HG03558 (cell line): ENCODE results near the gene CENPM.
"Not testable (repeated sequence)": the region's sequence is repeated elsewhere in the genome, so short reads cannot be mapped to it uniquely, and the experiment has no call there.

ENCODE experiments used
- ATAC-seq: cut with Tn5 transposase; IDR thresholded peaks from one replicate; pipeline ENCODE4 v1.9.1; 2021; ENCODE audit warnings: moderate number of reproducible peaks; ENCODE audit not compliant: unreplicated experiment; ENCODE audit errors: extremely low read depth

Gene CENPM

DNA sequence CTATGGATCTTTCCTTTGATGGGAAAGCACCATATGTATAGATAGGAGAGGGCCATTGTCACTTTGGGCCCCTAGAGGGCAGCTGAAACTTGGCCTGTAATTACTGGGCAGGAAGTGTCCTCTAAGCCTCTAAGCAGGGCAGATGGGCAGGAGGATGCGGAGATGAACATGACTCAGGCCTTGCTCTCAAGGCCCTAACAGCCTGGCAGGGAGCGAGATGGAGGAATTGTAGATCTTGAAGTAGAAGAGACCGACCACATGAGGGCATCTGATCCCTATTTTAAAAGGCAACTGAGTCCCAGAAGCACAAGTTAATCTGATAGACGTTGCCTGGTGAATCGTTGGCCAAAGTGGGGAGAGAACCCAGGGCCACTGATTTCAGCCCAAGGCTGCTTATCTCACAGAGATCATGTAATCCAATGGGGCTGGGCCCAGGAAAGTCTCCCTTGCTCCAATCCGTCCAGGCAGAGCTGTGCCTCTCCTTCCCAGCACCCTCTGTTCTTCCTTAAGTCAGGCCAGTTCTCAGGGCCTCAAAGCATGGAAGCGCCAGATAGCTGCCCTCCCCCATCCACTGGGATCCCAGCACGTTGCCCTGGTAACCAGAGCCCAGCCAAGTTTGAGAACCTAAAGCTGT lies 19.8 kb upstream of the CENPM start:
- ATAC-seq = no peak

DNA sequence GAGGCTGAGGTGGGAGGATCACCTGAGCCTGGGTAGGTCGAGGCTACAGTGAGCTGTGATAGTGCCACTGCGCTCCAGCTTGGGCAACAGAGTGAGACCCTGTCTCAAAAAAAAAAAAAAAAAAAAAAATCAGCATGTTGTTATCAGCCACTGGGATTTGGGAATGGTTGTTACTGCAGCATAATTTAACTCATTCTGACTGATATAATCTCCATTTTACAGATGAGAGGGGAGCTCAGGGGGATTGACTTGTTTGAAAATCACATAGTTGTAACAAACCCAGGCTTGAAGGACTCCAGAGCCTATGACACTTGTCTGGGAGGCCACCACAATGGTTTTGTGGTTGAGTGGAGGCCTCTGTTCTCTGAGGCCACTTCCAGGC lies 19.3 kb upstream of the CENPM start:
- ATAC-seq = no peak

DNA sequence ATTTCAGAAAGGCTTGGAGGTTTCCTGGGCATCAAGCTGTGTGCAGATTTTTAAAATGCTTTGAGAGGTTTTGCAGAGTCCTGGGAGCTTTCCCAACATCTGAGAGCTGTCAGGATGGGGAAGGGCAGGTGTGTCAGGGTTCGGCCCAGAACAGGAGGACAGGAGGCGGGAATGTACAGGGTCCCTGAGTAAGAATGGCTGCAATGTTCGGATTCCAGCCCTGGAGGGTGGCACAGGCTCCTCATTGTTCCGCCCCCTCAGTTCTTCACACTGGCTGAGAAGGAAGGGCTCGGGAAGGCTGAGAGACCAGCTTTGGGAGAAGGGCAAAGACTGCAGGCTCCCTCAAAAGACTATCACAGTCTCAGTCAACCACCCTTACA lies 17.1 kb upstream of the CENPM start:
- ATAC-seq = no peak

DNA sequence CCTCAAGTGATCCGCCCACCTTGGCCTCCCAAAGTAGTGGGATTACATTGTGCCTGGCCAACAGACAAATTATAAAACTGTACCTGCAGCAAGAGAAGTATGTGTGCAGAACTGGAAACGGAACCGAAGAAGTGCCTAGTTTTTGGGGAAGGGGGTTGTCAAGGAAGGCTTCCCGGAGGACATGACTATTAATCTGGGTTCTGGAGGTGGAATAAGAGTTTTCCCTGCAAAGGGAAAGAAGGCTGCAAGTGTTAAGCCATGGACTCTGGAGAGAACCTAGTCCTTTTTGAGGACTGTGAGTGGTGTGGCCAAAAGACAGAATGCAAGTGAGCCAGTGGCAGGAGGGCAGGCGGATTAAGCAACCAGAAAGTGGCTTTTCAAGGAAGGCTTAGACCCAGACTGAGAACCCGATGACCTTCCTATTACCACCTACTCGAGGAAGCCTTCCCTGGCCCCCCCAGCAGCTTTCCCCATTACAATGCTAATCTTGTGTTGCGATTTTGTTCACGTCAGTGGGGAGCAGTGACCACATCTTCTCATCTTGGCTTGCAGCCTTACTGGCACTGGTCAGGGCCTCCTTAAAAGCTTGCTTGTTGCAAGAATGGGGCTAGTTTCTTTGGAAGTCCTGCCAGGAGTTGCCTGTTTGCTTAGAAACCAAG lies 16.6 kb upstream of the CENPM start:
- no peak for ATAC-seq

DNA sequence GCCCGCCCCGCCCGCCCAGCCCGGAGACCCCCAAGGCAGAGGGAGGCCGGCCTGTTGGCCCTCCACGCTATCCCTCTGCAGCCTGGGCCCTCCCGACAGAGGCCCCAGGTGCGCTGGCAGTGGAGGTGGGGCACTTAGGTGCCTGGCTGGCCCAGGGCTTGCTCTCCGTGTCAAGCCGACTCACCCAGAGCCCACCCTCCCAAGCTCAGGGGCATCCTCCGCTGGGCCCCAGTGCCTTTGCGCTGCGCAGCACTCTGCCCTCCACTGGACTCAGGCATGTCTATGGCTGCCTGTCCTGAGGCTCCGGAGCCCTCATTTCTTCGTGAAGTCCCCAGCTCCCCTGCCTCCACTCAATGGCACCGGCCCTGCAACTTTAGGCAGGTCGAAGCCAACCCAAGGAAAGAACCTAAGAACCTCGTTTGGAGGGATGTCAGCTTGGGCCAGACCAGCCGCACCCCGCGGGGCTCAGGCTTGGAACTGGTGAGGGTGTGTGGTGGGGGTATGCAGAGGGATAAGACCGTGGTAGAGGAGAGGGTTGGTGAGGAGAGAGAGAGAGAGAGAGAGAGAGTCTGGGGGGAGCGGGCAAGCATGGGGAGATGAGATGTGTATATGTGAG lies 11.1 kb upstream of the CENPM start:
- ATAC-seq = no peak

DNA sequence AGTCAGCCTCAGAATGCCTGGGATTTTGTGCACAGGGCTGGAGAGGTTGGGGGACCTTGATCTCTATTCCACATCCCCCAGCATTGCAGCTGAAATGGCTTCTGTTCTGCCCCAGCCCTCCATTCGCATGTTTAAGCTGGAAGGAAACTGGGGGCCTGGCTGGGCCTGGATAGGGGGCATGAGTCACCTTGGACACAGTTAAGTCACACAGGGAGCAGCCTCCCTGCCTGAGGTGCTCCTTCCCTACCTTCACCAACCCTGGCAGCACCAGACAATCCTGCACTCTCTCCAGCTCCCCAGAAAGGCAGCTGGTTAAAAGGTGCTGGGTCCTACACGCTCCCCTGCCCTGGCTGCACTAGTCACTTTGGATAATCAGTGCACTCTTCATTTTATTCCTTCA lies 5.8 kb upstream of the CENPM start:
- no peak for ATAC-seq

DNA sequence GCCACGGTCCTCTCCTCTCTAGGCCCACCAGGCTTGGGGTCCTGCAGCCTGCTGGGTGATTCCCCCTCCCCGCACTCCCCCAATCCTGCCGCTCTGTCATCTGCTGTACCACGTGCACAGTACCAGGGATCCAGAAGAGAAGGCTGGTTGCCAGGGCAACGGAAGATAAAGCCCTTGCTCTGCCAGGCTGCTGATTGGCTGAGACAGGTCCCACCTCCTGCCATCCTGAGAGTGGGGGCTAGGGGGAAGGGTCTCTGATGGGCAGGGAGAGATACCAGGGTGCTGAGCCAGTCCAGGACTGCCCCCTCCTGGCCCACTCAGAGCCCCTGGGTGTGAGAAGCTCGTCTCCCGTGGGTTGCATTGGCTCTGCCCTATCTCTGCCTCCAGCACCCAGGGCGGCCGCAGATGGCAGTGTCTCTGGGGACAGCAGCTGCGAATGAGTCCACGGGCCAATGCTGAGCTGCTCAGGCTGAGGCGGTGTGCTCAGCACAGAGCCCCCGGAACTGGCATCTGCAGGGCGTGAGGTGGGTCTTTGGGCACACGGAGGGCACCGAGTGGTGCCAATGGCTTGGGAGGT lies 5.0 kb upstream of the CENPM start, which contains the start of gene SMIM45:
Gene SMIM45, plus strand, starts transcription at position 253 of the 577 bp plus-strand sequence.
- ATAC-seq = no peak

DNA sequence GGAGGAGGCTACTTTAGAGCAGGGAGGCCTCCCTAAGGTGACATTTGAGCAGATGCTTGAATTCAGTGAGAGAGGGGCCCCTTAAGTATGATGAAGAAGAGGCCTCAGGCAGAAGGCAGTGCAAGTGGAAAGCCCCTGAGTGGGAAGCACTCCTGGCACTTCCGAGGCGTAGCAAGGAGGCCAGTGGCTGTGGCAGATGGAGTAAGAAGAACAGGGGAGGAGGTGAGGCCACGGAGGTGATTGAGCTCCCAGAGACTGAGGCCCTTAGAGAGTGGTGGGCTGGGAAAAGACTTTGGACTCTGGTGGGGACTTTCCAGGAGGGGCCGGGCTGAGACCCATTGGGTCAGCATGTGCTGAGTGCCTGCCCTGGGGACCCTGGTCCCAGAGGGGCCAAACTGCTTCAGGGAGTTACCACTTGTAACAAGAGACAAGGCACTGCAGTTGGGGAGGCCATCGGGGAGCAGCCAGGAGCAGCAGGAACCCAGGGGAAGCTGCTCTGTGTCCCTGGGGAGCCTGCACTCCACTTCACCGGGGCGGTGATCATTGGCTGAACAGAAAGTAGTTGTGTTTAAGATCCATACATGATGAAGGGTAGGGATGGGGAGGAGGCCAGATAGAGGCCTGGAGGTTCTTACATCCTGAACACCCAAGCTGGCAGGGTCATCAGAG lies 2.5 kb upstream of the CENPM start:
- no peak for ATAC-seq

DNA sequence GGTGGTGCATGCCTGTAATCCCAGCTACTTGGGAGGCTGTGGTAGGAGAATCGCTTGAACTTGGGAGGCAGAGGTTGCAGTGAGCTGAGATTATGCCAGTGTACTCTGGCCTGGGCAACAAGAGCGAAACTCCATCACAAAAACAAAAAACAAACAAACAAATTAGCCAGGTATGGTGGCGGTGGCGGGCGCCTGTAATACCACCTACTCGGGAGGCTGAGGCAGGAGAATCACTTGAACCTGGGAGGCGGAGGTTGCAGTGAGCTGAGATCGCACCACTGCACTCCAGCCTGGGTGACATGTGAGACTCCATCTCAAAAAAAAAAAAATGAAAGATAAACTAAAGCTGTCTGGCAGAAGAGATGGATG lies 2.0 kb upstream of the CENPM start:
- not testable (repeated sequence) for ATAC-seq

DNA sequence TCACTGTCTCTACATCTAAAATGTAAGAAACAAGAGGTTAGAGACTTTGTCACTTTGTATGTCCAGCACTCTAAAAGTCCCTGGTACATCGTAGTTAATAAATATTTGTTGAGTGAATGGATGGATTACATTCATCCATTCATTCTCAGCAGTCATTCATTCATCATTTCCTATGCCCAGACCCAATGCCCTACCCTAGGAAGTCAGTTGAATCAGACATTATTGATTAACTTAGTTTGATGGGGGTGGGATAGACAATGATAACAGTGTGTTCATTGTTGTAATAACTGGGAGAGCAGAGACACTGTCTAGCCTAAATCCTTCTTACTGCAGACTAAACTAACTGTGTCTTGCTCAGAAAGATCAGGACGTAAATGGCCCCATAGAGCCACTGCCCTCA lies 1.2 kb upstream of the CENPM start:
- ATAC-seq = no peak

DNA sequence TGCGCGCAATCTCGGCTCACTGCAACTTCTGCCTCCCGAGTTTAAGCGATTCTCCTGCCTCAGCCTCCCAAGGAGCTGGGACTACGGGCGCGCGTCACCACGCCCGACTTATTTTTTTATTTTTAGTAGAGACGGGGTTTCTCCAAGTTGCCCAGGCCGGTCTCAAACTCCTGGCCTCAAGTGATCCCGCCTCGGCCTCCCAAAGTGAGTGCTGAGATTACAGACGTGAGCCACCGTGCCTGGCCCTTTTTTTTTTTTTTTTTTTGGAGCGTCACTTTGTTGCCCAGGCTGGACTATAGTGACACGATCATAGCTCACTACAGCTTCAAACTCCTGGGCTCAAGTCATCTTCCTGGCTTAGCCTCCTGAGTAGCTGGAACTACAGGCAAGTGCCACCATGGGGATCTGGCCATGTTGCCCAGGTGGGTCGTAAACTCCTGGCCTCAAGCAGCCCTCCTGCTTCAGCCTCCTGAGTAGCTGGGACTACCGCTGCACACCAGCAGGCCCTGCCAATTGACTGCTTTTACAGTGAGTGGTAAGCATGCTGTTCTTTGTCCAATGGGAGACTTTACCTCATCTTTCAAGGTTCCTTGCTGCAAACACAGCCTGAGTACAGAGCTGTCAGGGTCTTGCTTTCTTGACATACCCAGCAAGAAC lies 600 bp upstream of the CENPM start:
- ATAC-seq = no peak

DNA sequence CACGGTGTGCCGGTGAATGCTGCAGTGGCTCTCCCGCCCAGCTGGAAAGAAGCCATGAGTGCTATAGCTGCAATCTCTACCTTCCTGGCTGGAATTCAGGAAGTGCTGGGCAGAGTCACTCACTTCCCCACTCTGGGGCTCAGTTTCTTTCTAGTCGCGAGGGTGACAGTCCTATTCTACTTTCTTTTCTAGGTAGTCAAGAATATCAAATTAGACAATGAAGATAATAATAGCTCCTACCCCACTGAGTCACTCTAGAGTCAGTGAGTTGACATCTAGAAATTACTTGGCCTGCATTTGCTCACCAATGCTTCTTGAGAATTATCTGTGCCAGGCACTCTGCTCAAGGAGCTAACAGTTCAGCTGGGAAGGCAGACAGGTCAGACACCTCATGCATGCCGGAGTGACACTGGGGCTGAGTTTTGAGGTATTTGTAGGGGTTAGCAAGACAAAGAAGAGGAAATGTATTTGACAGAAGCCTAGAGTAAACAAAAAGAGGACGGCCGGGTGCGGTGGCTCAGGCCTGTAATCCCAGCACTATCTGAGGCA lies 3.2 kb downstream of the CENPM start:
- ATAC-seq = no peak

DNA sequence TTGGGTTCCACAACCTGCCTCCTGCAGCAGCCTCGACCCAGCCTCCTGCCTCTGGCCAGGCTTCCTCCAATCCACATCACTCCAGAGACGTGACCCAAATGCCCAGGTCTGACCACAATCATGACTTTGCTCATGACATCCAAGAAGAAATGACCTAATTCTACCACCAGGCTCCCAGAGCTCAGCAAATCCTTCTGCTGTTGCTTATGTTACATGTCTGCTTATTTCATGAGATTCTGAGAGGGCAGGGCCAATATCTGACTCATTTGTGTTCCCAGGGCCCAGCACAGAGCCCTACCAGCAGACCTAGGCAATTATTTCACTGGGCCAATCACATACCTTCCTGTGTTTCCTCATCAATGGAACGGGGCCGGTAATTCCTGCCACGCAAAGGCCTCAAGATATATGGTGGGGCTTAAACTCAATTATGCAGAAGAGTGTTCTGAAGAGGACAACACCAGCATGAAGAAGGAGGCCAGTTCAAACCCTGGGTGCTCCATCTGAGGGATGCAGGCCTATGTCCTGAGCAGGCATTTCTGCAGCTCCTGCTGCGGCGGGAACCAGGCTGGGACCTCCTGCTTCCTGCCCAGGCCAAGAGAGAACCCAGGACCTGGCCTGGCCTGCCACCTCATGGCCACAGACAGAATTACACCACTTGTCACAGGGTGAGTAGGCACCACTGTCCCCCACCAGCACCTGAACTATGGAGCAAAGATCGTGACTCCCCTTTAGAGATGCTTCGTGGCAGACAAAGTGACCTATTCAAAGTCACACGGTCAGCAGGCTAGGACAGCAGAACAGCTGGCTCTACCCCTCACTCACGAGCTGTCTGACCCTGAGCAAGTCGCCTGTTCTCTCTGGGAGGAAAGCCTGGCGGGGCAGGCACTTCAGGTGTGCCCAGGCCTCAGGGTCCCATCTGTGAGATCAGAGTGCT lies 5.9 kb downstream of the CENPM start:
- no peak for ATAC-seq

DNA sequence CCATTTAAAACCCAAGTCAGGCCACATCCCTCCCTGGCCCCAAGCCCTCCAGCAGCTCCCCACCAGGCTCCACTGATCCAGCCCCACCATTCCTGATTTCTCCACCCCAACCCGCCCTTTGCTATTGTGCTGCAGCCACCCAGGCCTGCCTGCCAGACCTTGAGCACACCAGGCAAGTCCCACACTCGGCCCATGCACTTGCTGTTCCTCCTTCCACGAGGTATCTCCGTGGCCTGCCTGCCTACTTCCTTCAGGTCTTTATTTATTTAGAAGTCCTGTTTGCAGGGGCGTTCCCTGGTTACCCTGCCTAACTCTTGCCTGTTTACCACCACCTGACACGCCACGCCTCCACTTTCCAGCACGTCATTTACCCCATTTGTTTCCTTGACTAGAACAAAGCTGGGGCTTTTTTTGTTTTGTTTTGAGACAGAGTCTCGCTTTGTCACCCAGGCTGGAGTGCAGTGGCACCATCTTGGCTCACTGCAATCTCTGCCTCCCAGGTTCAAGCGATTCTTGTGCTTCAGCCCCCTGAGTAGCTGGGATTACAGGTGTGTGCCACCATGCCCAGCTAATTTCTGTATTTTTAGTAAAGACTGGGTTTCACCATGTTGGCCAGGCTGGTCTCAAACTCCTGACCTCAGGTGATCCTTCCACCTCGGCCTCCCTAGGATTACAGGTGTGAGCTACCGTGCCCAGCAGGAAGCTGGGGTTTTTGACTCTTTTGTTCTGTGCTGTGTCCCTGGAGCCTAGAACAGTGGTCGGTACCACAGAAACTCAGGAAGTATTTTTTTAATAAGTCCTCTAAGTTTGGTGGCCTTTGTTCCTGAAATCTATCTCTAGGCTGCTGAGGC lies 6.7 kb downstream of the CENPM start:
- peak; percentile 34 for ATAC-seq

DNA sequence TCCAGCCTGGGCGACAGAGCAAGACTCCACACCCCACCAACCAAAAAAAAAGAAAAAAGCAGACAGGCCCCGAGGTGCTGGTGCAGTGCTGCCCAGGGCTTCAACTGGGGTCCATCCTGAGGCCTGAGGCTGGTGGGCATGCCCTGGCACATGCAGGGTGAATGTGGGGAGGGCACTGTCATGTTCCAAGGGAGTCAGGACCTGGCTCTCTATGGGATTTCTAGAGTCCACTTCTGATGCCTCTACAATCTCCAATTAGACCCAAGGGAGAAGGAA lies 10.1 kb downstream of the CENPM start:
- ATAC-seq = no peak

DNA sequence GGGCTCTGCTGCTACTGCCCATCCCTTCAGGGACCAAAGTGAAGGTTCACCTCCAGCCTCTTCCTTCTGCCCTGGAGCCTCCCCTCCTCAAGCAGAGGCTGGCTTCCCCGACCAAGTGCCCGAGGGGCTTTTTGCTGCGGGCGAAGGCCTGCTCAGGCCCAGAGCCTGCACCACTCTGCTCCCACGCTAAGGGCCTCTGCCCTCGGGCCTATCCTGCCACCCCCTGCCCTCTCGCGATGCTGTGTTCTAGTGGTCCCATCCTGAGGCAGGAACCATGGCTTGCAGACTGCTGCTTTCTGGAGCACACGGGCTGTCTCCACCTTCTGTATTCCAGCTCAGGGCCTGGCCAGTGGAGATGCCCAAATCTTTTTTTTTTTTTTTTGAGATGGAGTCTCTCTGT lies 11.4 kb downstream of the CENPM start:
- no peak for ATAC-seq

DNA sequence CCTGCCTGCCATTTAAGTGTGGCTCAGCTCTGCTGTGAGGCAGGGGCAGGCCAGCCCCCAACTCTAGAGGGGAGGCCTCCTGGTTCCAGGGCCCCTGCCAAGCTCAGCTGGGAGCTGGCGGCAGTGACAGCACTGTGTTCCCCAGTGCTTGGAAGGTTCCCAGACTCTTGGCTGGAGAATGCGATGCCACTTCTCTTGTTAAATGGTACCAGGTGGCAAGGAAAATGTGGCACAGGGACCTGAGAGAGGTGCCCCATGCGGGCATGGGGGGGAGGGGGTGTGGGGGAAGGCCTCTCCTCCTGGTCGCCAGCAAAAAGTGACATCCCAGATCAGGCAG lies 12.0 kb downstream of the CENPM start:
- ATAC-seq = no peak

DNA sequence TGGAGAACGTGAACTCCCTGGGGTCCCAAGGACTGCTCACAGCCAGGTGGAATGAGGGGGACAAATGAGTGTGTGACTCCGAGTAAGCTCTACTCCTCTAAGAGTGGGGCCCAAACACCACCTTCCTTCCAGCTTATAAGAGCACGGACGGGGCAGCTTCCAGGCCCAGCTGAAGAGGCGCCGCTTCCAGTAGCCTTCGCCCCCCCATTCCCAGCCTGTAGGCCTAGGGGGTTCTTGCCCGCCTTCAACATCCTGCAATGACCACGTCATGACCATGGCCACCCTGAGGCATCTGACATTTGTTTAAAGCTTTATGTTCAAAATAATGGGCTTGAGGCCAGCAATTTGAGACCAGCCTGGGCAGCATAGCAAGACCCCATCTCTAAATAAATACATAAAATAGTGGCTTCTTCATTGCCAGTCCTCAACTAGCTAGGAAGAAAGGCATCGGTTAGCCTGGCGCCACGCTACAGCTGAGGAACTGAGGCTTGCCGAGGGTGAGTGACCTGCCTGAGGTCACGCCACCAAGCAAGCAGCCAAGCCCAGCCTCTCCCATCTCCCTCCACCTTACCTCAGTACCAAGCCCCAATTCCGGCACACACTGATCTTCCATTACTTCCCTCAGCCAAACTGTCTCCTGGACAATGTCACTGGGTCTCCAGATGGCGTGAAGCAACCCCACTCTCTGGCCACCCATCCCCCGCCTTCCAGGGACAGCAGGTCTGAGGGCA lies 12.5 kb downstream of the CENPM start:
- no peak for ATAC-seq
